GM18519 (cell line): ENCODE data around the gene CYP46A1.
"Not testable (repeated sequence)": the region's sequence is repeated elsewhere in the genome, so short reads cannot be mapped to it uniquely, and the experiment has no call there.

Experiments
- ATAC-seq: cut with Tn5 transposase; IDR thresholded peaks from one replicate; pipeline ENCODE4 v1.9.1; 2021; ENCODE audit warnings: mild to moderate bottlenecking, moderate library complexity; ENCODE audit not compliant: unreplicated experiment, low FRiP score

Gene CYP46A1

DNA sequence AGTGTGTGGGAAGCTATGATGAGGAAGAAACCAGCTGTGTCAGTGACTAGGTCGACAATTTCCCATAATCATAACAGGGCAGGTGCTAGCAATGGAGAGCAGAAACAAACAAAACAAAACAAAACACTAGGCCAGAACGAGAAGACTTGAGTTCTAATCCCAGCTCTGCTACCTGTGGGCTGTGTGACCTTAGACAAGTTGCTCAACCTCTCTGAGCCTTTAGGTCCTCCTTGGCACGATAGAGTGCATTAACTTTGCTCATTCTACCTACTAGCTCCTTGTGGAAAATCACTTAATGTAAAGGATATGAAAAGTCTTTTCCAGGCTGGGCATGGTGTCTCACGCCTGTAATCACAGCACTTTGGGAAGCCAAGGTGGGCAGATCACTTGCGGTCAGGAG is 27.9 kb upstream of the CYP46A1 start:
- no peak for ATAC-seq

DNA sequence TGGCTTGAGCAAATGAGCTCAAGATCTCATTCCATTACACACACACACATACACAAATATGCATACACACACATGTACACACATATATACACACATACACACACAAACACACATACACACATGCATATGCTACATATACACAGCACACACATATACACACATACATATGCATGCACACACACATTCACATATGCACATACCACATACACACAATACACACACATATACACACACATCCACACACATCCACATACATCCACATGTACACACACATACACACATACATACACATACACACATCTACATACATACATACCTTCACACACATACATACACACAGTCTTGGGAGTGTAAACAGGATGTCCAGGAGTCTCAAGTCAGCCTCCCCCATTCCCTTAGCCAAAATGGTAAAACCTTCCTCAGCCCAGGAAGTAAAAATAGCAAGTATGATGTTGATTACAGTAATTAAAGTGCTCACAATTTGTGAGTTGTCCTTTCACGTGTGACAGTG is 26.4 kb upstream of the CYP46A1 start:
- ATAC-seq: no peak

DNA sequence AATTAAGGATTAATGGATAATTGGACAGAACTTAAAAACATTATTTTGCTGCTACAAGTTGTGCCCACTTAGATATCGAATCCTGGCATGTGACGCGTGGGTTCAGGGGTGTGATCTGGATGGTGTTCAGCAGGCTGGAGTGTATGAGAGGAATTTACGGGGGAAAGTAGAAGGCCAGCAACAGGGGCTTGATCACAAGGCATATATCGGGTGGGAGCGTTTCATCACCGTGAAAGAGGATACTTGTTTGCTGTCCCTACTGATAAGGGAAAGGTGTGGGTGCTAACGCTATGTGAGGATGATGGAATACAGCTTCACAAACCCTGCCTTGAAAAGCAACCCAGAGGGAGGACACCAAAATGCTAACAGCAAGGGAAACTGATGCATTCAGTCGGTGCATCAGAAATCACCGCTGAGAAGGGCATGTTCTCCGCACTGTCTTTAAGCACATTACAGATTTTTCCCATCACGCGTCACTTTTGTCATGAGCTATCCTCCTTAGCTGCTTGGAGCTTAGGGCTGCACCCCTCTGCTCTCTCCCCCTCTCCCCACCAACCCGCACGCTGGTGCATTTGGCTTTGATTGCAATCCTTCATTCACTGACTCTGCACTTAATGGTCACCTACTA is 25.8 kb upstream of the CYP46A1 start:
- no peak for ATAC-seq

DNA sequence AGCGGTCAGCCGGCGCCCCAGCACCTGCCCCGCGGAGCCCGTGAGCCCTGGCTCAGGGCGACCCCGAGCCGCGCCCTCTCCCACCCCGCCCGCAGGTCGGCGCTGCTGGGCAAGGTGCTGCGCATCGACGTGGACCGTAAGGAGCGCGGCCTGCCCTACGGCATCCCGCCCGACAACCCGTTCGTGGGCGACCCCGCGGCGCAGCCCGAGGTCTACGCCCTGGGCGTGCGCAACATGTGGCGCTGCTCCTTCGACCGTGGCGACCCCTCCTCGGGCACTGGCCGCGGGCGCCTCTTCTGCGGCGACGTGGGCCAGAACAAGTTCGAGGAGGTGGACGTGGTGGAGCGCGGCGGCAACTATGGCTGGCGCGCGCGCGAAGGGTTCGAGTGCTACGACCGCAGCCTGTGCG is 24.8 kb upstream of the CYP46A1 start:
- no peak for ATAC-seq

DNA sequence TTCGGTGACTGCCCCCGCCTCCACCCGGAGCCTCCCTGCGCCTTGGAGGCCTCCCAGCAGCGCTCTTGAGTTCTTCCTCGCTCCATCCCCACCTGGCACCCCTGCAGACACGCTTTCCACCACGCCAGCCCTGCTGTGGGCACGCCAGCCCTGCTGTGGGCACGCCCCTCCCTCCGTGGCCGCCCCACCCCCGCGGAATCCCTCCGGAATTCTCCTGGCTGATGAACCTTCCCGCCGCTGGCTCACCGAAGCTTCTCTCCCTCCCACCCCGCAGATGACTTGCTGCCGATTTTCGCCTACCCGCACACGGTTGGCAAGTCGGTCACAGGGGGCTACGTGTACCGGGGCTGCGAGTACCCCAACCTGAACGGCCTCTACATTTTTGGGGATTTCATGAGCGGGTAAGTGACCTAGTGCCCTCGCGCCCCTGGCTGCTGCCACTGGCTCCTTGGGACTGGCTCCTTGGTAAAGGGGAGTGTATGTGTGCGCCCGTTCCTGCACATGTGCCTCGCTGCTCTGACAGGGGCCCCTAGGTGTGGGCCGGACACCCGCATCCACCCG is 24.0 kb upstream of the CYP46A1 start:
- no peak for ATAC-seq

DNA sequence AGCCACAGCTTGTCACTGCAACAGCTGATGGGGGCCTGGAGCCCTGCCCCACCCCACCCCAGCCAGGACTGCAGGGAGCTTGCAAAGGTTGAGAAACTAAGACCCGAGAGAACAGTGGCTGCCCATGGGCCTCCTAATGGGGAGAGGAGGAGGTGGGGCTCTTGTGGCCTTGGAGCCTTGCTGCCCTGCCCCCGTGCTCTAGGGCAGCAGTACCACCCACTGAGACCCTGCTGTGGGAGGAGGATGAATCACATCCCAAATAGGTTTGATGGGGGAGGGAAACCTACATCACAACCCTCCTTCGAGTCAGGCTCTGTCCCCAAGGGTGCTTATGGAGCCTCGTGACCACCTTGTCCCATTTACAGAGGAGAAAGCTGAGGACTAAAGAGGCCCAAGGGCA is 23.3 kb upstream of the CYP46A1 start:
- no peak for ATAC-seq

DNA sequence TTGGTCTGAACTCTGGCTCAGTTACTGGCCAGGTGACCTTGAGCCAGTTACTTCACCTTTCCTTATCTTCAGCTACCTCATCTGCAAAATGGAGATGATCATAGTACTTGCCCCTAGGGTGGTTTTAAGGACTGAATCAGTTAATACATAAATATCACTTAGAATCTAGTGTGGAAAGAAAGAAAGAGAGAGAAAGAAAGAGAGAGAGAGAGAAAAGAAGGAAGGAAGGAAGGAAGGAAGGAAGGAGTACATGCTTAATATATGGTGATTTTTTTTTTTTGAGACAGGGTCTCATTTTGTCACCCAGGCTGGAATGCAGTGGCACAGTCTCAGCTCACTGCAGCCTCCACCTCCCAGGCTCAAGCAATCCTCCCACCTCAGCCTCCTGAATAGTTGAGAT is 22.9 kb upstream of the CYP46A1 start:
- not testable (repeated sequence) for ATAC-seq

DNA sequence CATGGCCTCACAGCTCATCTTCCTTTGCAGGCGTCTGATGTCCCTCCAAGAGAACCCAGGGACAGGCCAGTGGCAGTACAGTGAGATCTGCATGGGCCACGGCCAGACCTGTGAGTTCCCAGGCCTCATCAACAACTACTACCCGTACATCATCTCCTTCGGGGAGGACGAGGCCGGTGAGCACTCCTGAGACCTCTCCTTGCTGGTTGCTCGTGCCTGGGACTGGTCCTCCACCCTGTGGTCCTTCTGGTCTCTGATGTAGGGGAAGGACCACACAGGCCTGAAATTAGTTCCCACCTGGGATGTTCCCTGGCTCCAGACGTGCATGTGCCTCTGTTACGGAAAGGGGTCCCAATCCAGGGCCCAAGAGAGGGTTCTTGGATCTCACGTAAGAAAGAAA is 21.3 kb upstream of the CYP46A1 start:
- ATAC-seq: no peak

DNA sequence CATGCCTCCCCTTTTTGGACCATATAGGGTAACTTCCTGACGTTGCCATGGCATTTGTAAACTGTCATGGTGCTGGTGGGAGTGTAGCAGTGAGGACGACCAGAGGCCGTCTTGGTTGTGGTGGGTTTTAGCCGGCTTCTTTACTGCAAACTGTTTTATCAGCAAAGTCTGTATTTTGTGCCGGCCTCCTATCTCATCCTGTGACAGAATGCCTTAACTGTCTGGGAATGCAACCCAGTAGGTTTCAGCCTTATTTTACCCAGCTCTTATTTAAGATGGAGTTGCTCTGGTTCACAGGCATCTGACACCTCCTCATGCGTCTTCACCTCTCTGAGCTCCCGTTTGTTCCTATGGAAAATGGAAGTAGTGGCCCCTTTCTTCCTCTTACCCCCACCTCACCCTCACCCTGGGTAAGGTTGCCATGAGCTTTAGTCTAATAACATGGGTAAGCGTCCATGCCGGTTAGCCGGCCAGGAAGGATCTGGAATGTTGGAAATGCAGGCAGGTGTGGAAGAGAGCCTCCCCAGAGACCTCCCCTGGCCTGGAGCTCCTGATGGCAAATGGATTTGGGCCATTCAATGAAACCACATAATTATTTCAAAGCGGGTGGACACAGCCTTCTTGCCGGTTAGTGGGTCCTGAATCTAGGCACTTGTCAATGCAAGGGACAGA is 20.6 kb upstream of the CYP46A1 start:
- no peak for ATAC-seq

DNA sequence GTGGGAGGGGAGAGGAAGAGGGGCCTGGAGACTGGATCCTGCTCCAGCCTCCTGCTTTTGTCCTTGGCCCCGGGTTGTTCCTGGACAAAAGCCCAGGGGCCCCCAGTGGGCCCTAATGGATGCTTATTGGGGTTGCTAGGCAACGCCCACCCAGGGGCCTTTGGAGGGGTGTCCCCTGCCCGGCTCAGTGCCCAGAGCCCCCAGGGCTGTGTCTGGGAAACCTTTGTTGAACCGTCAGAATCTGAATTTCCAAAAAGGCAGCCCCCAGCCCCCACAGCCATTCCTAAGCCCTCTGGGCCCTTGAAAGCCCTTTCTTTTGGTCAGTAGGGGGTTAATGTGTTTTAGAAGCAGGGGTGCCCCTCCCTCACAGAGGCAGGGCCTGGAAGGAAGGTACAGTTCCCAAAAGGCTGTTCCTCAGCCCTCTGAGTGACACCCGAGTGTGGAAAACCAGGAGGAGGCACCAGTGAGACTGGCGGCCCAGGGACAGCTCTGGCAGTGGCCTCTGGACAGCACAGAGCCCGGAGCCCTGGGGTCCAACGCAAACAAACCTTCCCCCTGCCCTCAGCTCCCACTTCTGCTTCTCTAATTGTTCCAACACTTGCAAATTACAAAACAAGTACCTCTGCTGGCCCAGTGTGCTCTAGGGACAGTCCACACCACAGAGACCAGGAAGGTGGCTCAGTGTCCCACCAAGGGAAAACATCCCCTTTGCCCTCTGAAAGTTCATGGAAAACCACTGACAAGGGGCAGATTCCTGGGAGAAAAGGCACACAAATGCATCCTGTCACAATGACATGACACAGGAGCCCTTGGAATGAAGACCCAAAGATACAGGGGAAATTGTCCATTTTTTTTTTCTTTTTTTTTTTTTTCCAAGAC is 19.8 kb upstream of the CYP46A1 start:
- no peak for ATAC-seq

DNA sequence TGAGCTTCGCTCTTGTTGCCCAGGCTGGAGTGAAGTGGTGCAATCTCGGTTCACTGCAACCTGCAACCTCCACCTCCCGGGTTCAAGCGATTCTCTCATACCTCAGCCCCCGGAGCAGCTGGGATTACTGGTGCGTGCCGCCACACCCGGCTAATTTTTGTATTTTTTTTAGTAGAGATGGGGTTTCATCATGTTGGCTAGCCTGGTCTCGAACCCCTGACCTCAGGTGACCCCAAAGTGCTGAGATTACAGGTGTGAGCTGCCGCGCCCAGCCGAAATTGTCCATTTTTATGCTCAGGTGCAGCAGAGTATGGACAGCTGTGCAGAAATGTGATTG is 19.2 kb upstream of the CYP46A1 start:
- ATAC-seq: no peak

DNA sequence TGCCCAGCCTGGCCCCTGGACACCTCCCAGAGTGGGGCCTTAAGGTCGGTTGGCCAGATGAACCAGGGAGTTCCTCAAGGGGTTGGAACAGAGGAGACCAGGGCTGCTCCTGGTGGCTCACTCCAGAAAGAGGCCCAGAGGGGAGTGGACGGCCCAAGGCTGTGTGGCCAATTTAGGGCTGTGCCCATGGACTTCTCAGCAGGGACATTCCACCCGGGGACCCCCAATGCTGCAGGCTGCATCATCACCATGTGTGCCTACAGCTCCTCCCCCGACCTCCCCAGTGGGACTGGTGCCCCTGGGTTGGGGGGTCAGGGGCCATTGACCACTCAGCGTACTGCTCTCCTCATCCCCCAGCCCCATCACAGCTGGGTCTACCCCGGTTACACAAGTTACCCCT is 17.6 kb upstream of the CYP46A1 start:
- no peak for ATAC-seq

DNA sequence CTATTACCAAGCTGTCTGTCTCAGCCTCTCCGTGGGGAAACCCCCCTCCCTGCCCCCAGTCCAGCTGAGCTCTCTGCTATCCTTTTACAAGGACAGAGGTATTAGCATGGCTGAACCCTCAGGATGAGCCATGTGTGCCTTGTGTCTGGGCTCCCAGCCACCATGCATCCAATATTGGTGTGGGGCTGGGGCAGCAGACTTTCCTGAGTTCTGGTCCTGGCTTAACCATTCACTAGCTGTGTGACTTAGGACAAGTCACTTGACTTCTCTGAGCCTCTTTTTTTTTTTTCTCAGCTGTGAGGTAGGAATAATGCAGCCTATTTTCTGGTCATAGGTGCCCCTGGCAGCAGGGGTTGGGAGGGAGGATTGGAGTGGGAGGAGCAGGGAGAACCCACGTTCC is 17.1 kb upstream of the CYP46A1 start:
- no peak for ATAC-seq

DNA sequence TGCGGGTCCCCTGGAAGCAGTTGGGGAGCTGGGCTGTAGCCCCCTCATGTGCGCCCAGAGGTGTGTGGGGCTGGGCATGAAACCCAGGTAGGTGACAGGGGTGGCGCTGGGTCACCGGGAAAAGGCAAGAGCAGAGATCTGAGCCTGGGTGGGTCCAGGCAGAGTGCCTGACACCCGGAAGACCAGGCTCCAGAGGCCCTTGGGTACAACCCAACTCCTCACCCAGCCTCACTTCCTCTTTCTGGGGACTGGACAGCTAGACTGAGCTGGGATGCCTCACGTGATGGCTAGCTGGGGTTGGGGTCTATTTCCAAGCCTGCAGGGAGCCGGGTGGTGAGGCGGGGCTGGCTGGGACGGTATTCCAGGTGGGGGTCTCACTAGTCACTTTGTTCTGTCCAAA is 16.3 kb upstream of the CYP46A1 start:
- no peak for ATAC-seq

DNA sequence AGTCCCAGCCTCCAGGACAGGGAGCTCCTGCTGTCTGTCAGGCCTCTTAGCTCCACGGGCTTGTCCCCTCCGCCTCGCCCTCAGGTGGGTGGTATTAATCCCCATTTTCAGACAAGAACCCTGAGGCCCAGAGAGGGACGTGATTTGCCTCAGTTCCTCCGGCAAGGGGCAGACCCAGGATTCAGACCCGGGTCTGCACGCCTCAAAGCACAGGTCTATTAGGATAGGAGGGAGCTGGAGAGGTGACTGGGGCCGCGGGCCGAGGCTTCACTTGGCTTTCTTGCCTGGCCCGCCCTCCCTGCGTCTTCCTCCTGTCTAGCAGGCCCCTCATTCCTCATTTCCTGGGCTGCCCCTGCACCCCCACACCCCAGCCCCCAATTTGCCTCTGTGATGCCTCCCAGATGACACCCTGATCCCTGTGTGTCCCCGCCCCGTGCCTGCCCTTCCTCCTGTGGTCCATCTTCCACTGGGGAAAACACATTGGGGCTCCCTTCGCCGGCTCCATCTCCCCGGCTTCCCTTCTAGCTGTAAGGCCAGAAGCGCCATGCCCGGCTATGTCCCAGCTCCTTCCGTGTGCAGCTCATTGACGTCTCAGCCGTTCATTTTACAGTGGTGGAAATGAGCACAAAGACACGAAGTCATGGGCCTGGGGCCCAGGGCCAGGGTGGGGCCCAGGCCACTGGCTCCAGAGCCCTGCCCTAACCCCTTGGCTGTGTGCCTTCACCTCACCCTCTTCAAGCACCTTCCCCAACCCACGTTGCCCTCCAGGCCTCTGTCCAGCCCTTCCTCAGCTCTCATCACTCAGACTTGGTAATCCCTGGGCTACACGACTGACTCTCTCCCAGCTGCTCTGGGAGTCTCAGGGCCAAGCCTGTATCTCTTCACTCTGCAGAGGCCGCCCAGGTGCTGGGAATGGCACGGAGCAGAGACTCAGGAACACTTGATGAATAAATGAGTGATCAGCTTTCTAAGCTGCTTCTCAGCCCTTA is 15.5 kb upstream of the CYP46A1 start:
- no peak for ATAC-seq

DNA sequence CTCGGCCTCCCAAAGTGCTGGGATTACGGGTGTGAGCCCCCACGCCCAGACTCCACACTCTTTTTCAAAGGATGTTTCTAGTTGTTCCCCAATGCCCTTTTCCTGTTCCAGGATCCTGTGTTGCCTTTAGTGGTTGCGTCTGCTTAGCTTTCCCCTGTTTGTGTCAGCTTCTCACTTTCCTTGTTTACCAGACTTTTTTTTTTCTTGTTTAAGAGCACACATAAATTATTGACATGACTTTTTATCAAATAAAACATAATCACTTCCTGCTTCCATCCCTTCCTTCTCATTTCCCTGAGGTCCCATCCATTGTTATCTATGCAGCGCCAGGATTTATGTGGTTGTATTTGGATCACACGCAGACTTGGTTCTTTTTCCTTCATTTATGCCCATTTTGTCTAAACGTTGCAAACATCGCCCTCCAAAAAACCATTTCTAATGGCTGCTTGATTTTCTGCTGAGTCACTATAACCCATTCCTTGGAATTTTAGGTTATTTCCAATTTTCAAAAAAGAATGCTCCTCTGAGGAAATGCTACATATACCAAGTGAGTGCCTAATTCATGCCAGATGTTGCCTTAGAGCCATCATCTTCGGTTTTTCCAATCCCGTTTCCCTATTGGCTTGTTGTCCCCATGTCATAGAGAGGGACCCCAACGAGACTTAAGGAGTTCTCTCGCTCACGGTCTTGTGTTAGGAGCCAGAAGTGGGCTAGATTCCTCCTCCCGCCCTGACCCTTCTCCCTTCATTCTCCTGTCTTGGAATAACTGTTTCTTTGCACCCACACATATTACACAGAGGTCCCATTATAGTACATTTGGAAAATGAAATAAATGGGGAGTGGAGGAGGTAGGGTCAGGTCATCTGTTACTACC is 13.5 kb upstream of the CYP46A1 start:
- ATAC-seq: no peak

DNA sequence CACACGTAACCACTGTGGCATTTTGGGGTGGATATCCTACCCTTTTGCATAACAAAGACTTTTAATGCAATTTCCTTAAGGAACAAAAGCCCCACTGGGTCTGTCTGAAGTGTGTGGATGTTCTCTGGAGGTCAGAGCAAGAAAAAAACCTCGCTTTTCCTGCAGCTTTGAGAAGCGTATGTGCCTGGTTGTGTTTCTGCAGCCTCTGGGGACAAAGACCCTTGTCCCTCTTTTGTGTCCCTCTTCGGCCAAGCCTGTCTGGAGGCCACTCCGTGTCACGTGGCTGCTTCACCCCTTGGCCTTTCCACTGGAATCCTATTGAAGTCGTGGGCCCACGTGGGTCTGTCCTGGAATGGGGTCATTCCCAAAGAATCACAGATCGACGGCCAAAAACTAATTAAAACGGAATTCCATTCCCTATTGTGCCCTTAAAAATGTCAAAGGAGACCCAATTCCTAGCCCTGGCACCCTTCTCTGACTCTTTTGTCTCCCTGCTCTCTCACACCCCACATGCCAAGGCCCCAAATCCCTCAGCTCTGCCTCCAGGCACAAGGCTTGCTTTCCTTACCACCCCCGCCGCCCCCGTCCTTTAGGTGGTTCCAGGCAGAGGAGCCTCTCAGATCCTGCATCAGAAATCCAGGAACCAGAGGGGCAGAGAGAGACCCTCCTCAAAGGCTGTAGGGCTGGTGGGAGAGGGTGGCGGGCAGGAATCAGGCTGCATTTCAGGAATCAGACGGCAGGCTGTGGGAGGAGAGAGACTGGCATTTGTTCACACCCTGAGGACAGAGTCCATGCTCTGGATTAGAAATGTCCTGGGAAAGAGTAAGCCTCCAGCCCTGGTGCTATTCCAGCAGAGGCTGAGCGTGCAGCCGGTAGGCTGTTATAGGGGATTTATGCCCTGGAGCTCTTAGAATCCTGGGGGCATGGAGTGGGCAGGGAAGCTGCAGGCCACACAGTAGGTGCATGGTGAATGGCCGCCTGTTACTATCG is 12.6 kb upstream of the CYP46A1 start:
- ATAC-seq: no peak
